DOHH2 (cell line): ENCODE data around the gene CHRDL2.
A peak's percentile ranks its signal among the peaks of the same experiment; 100 is the strongest.

Experiments used
- H3F3A ChIP-seq: fragments of 200-600 bp; sonication (generic), shearing (Covaris generic); 2 replicates; pipeline ENCODE4 v1.6.0; 2016; ENCODE audit warnings: antibody characterized with exemption, mild to moderate bottlenecking; ENCODE audit not compliant: control insufficient read depth, insufficient read depth
- H3K27ac ChIP-seq: fragments of 200-600 bp; sonication (generic); 2 replicates; pipeline ENCODE4 v1.5.1; 2014; ENCODE audit warnings: low read depth, mild to moderate bottlenecking, low read length, moderate library complexity
- H3K27me3 ChIP-seq: fragments of 200-600 bp; sonication (generic); 2 replicates; pipeline ENCODE4 v1.6.1; 2014; ENCODE audit warnings: mild to moderate bottlenecking, low read length, mixed read lengths; ENCODE audit not compliant: control insufficient read depth
- H3K36me3 ChIP-seq: fragments of 200-600 bp; sonication (generic); 2 replicates; pipeline ENCODE4 v1.6.1; 2014; ENCODE audit warnings: mild to moderate bottlenecking, low read length, moderate library complexity, mixed read lengths; ENCODE audit not compliant: control insufficient read depth
- H3K4me1 ChIP-seq: fragments of 200-600 bp; sonication (generic); 2 replicates; pipeline ENCODE4 v1.6.1; 2014; ENCODE audit warnings: mild to moderate bottlenecking, low read length, mixed read lengths; ENCODE audit not compliant: control insufficient read depth
- H3K4me2 ChIP-seq: fragments of 200-600 bp; sonication (generic); 2 replicates; pipeline ENCODE4 v1.6.0; 2014; ENCODE audit warnings: mild to moderate bottlenecking, low read length, moderate library complexity
- H3K4me3 ChIP-seq: fragments of 200-600 bp; sonication (generic); 2 replicates; pipeline ENCODE4 v1.5.1; 2014; ENCODE audit warnings: mild to moderate bottlenecking, low read length, mixed read lengths
- H3K79me2 ChIP-seq: fragments of 200-600 bp; sonication (generic); 2 replicates; pipeline ENCODE4 v1.6.1; 2014; ENCODE audit warnings: mild to moderate bottlenecking, low read length, mixed read lengths; ENCODE audit not compliant: control insufficient read depth
- H3K9me2 ChIP-seq: fragments of 200-600 bp; sonication (generic); replicated peaks from 2 replicates; pipeline ENCODE4 v1.6.1; 2014; ENCODE audit warnings: mild to moderate bottlenecking, low read length, mixed read lengths; ENCODE audit not compliant: control insufficient read depth
- H3K9me3 ChIP-seq: fragments of 200-600 bp; sonication (generic); 2 replicates; pipeline ENCODE4 v1.6.1; 2014; ENCODE audit warnings: antibody characterized with exemption, low read length, mixed read lengths; ENCODE audit not compliant: control insufficient read depth, insufficient read depth
- H4K20me1 ChIP-seq: fragments of 200-600 bp; sonication (generic); 2 replicates; pipeline ENCODE4 v1.6.0; 2014; ENCODE audit warnings: low read depth, mild to moderate bottlenecking, antibody characterized with exemption, low read length, moderate library complexity; ENCODE audit not compliant: control insufficient read depth, insufficient read depth
- EZH2phosphoT487 ChIP-seq: fragments of 200-600 bp; sonication (generic); IDR thresholded peaks from 2 replicates; pipeline ENCODE4 v1.6.1; 2017; ENCODE audit warnings: borderline replicate concordance, mild to moderate bottlenecking, antibody characterized with exemption, low read length, moderate library complexity, mixed read lengths
- TF ChIP-seq, protein P1 (sequence below): fragments of 200-600 bp; sonication (generic); IDR thresholded peaks from one replicate; pipeline ENCODE4 v1.5.1; 2014; ENCODE audit warnings: antibody characterized with exemption, mild to moderate bottlenecking, low read depth, low read length; ENCODE audit not compliant: poor library complexity, severe bottlenecking

CHRDL2 gene

DNA sequence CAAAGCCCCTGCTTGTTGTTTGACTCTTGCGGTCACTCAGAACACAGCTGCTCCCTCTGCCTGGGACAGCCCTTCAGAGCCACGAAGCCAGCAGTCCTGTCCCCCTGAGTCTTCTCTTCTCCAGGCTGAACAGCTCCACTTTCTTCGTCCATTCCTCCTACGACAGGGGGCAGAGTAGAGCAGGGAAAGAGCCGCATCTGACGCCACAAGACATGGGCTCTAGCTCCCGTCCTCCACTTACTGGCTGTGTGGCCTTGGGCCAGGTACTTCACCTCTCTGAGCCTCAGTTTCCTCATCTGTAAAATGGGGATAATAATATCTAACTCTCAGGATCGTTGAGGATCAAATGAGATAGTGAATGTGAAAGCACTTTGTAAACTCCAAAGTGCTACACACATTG lies 29.9 kb downstream of the CHRDL2 start:
- Histone ChIP-seq H3K27me3 (peaks cover 15% of the 10 kb centered on the region), H3F3A (no peaks in the 10 kb centered on the region), H4K20me1 (no peaks in the 10 kb centered on the region), H3K4me3 (no peak overlapping the region), H3K4me2 (no peak overlapping the region), H3K36me3 (no peaks in the 10 kb centered on the region), H3K27ac (no peak overlapping the region), H3K79me2 (no peaks in the 10 kb centered on the region), H3K9me2 (no peaks in the 10 kb centered on the region), H3K4me1 (no peaks in the 10 kb centered on the region), H3K9me3 (no peaks in the 10 kb centered on the region)
- TF ChIP-seq, protein P1, sequence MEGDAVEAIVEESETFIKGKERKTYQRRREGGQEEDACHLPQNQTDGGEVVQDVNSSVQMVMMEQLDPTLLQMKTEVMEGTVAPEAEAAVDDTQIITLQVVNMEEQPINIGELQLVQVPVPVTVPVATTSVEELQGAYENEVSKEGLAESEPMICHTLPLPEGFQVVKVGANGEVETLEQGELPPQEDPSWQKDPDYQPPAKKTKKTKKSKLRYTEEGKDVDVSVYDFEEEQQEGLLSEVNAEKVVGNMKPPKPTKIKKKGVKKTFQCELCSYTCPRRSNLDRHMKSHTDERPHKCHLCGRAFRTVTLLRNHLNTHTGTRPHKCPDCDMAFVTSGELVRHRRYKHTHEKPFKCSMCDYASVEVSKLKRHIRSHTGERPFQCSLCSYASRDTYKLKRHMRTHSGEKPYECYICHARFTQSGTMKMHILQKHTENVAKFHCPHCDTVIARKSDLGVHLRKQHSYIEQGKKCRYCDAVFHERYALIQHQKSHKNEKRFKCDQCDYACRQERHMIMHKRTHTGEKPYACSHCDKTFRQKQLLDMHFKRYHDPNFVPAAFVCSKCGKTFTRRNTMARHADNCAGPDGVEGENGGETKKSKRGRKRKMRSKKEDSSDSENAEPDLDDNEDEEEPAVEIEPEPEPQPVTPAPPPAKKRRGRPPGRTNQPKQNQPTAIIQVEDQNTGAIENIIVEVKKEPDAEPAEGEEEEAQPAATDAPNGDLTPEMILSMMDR, result peak; percentile 8
- no peak for TF ChIP-seq EZH2phosphoT487

DNA sequence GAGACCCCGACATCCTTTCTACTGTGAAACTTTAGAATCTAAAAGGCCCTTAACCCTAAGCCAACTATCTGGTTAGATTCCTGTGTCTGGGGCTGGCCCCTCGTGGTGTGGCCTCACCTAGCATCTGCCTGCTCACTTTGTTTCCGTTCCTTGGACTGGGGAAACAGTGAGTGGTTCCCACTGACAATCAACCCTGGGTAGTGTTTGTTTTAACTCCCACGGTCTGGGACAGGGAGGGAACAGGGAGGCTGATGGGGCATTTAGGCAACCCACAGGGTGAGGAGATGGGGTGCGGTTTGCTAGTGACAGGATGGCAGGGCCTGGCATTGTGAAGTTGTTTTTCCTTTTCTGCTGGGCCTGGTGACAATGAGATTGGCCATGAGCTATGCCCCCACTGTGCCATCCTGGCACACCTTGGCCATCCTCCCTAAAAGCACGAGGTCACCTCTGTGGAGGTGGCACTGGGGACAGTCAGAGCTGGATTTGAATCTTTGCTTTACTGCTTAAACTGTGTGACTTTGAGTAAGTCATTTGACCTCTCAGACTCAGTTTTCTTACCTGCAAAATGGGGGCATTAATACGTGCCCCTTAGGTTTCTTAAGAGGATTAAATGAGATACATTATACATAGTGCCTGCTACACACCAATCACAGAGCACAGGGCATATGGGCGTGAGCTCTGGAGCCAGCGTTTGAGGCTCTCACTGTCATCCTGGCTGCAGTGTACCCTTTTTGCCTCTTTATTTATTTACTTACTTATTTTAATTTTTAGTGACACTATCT lies 31.4 kb downstream of the CHRDL2 start:
- H3K27ac ChIP-seq, result no peak overlapping the region

DNA sequence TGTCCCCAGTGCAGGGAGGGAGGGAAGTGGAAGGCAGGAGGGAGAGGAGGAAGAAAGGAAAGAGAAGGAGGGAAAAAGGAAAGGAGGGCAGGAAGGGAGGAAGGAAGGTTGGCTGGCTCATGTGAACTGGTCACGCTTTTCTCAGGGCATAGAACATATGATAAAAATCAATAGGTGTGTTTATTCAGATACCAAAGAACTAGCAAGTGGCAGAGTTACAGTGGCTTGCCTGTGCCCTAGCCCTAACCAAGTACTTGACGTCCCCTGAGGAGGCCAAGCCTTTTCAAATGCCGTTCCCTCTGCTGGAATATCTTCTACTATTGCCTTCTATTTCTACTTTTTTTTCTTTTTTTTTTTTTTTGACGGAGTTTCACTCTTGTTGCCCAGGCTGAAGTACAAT lies 33.5 kb downstream of the CHRDL2 start:
- Histone ChIP-seq H3K27ac (no peak overlapping the region), H3K9me2 (no peaks in the 10 kb centered on the region), H3K36me3 (no peaks in the 10 kb centered on the region), H3K79me2 (no peaks in the 10 kb centered on the region), H3K9me3 (no peaks in the 10 kb centered on the region), H3K4me2 (no peak overlapping the region), H3K27me3 (peaks cover 38% of the 10 kb centered on the region), H3K4me3 (no peak overlapping the region), H3F3A (no peaks in the 10 kb centered on the region), H4K20me1 (no peaks in the 10 kb centered on the region), H3K4me1 (no peaks in the 10 kb centered on the region)
- TF ChIP-seq, protein P1, result no peak
- TF ChIP-seq EZH2phosphoT487, result no peak

More for the DNA sequence above, 31.4 kb downstream of the CHRDL2 start:
- Histone ChIP-seq H4K20me1 (no peaks in the 10 kb centered on the region), H3K79me2 (no peaks in the 10 kb centered on the region), H3K27me3 (peaks cover 18% of the 10 kb centered on the region), H3K9me2 (no peaks in the 10 kb centered on the region), H3K4me2 (no peak overlapping the region), H3K36me3 (no peaks in the 10 kb centered on the region), H3K9me3 (no peaks in the 10 kb centered on the region), H3F3A (no peaks in the 10 kb centered on the region), H3K4me1 (no peaks in the 10 kb centered on the region), H3K4me3 (no peak overlapping the region)
- TF ChIP-seq, protein P1, result no peak
- no peak for TF ChIP-seq EZH2phosphoT487
